ENCODE measurements around the gene RFK. TPM values are rescaled to one million over a fixed set of nuclear protein-coding genes. Genes with fewer than 3 reads are reported as not detected.
A peak's percentile ranks its signal among the peaks of the same experiment; 100 is the strongest.

Gene RFK
- total and polyA plus RNA-seq, 3 experiments from 2014 or later: 12.7 to 32.3 (median 13.8) TPM

- ChIA-PET POLR2A (interaction anchor here (0.7 kb wide), 1 partner anchor 64 kb away, joined by 3 read pairs; the partner anchor contains the start of gene GCNT1), CTCF (interaction anchor here (1.4 to 2.2 kb wide), 2 partner anchors 9 to 309 kb away, joined by 7 to 12 read pairs; no protein-coding TSS in a partner anchor)
- peaks cover 28 to 39% (median 39%) of the 10 kb centered on the region in 3 donors for H3K4me1 Mint-ChIP-seq
- H3K36me3 ChIP-seq (ENCODE audit: insufficient read depth, low read length): no peaks in the 10 kb centered on the region
- no peaks in the 10 kb centered on the region for H3K9me3 ChIP-seq (ENCODE audit: low read length)
- no peak overlapping the region for H3K4me3 ChIP-seq (ENCODE audit: low read length)
- H3K36me3 Mint-ChIP-seq: peaks cover 5 to 16% (median 8%) of the 10 kb centered on the region in 3 donors
- no peaks in the 10 kb centered on the region for H3K27me3 ChIP-seq (ENCODE audit: insufficient read depth, low read length, poor library complexity, severe bottlenecking)
- peak overlapping the region; percentile 5 to 97 (median 93) for H3K4me3 Mint-ChIP-seq
- peak overlapping the region; percentile 89 for H3K27ac ChIP-seq (ENCODE audit: low read depth, low read length)
- peak overlapping the region; percentile 63 to 100 (median 96) for H3K27ac Mint-ChIP-seq
- no peaks in the 10 kb centered on the region for H3K27me3 Mint-ChIP-seq
- no peaks in the 10 kb centered on the region for H3K9me3 Mint-ChIP-seq
- DNase-seq: no peak
- peaks cover 18% of the 10 kb centered on the region for H3K4me1 ChIP-seq (ENCODE audit: insufficient read depth, low read length)
These were observed 1.2 kb upstream of the RFK start for GRCh38 chr9:76395381-76395780.

- Histone ChIP-seq H3K4me1 (ENCODE audit: insufficient read depth, low read length) (peaks cover 18% of the 10 kb centered on the region), H3K9me3 (ENCODE audit: low read length) (no peaks in the 10 kb centered on the region), H3K27me3 (ENCODE audit: insufficient read depth, low read length, poor library complexity, severe bottlenecking) (no peaks in the 10 kb centered on the region), H3K36me3 (ENCODE audit: insufficient read depth, low read length) (no peaks in the 10 kb centered on the region), H3K27ac (ENCODE audit: low read depth, low read length) (peak overlapping the region; percentile 89), H3K4me3 (ENCODE audit: low read length) (peak overlapping the region; percentile 87)
- Mint-ChIP-seq H3K36me3 (peaks cover 5 to 17% (median 8%) of the 10 kb centered on the region in 3 donors), H3K27ac (peak overlapping the region; percentile 96 to 100 (median 98)), H3K4me1 (peaks cover 28 to 40% (median 39%) of the 10 kb centered on the region in 3 donors), H3K9me3 (no peaks in the 10 kb centered on the region), H3K4me3 (peak overlapping the region; percentile 92 to 97 (median 95)), H3K27me3 (no peaks in the 10 kb centered on the region)
- peak in 4 of 5 donors; percentile 26 to 74 (median 60) for DNase-seq
- CTCF ChIA-PET: interaction anchor here (0.8 to 2.2 kb wide), 6 partner anchors 10 to 1366 kb away, joined by 3 to 12 read pairs (median 4); no protein-coding TSS in a partner anchor
- POLR2A ChIA-PET: interaction anchor here (0.5 to 0.7 kb wide), 3 partner anchors 11 to 1368 kb away, joined by 3 to 7 read pairs (median 3); partner anchors contain the start of gene GCNT1
These were observed 680 bp upstream of the RFK start for GRCh38 chr9:76394960-76395252.

- H3K9me3 ChIP-seq (ENCODE audit: low read length): no peaks in the 10 kb centered on the region
- Mint-ChIP-seq H3K4me3 (no peak overlapping the region), H3K4me1 (peaks cover 31 to 47% (median 45%) of the 10 kb centered on the region in 3 donors), H3K36me3 (peaks cover 8 to 49% (median 15%) of the 10 kb centered on the region in 3 donors), H3K9me3 (no peaks in the 10 kb centered on the region), H3K27ac (peak overlapping the region in 1 of 8 donors; percentile 92), H3K27me3 (no peaks in the 10 kb centered on the region)
- H3K4me3 ChIP-seq (ENCODE audit: low read length): no peak overlapping the region
- CTCF ChIA-PET: no interaction called here
- no peak for DNase-seq
- peaks cover 16% of the 10 kb centered on the region for H3K4me1 ChIP-seq (ENCODE audit: insufficient read depth, low read length)
- no peak overlapping the region for H3K27ac ChIP-seq (ENCODE audit: low read depth, low read length)
- peaks cover 16% of the 10 kb centered on the region for H3K36me3 ChIP-seq (ENCODE audit: insufficient read depth, low read length)
- no peaks in the 10 kb centered on the region for H3K27me3 ChIP-seq (ENCODE audit: insufficient read depth, low read length, poor library complexity, severe bottlenecking)
- POLR2A ChIA-PET: no interaction called here
These were observed 3.6 kb downstream of the RFK start for GRCh38 chr9:76390656-76391055.

GRCh38 chr9:76379494-76379893 lies 14.7 kb downstream of the RFK start:
- POLR2A ChIA-PET: no interaction called here
- H3K27me3 Mint-ChIP-seq: peaks cover 0 to 2% of the 10 kb centered on the region in 2 donors
- H3K4me3 Mint-ChIP-seq: no peak overlapping the region

GRCh38 chr9:76378367-76379073 lies 15.7 kb downstream of the RFK start:
- H3K27me3 Mint-ChIP-seq: peaks cover 0 to 2% of the 10 kb centered on the region in 2 donors
- H3K4me3 Mint-ChIP-seq: no peak overlapping the region
- H3K27ac ChIP-seq (ENCODE audit: low read depth, low read length): no peak overlapping the region
- no peak for DNase-seq
- no peak overlapping the region for H3K4me3 ChIP-seq (ENCODE audit: low read length)
- H3K36me3 Mint-ChIP-seq: peaks cover 5 to 10% (median 9%) of the 10 kb centered on the region in 3 donors
- H3K9me3 Mint-ChIP-seq: no peaks in the 10 kb centered on the region
- no peaks in the 10 kb centered on the region for H3K4me1 ChIP-seq (ENCODE audit: insufficient read depth, low read length)
- no peaks in the 10 kb centered on the region for H3K36me3 ChIP-seq (ENCODE audit: insufficient read depth, low read length)
- POLR2A ChIA-PET: no interaction called here
- H3K27me3 ChIP-seq (ENCODE audit: insufficient read depth, low read length, poor library complexity, severe bottlenecking): no peaks in the 10 kb centered on the region
- H3K4me1 Mint-ChIP-seq: peaks cover 0 to under 1% (median 0%) of the 10 kb centered on the region in 3 donors
- H3K9me3 ChIP-seq (ENCODE audit: low read length): no peaks in the 10 kb centered on the region
- peak overlapping the region in 1 of 8 donors; percentile 43 for H3K27ac Mint-ChIP-seq
- CTCF ChIA-PET: no interaction called here

More at GRCh38 chr9:76379494-76379893, 14.7 kb downstream of the RFK start:
- peak overlapping the region in 1 of 8 donors; percentile 79 for H3K27ac Mint-ChIP-seq
- peaks cover 6 to 18% (median 12%) of the 10 kb centered on the region in 3 donors for H3K36me3 Mint-ChIP-seq
- DNase-seq: no peak
- no peaks in the 10 kb centered on the region for H3K9me3 Mint-ChIP-seq
- no peak overlapping the region for H3K27ac ChIP-seq (ENCODE audit: low read depth, low read length)
- no peaks in the 10 kb centered on the region for H3K36me3 ChIP-seq (ENCODE audit: insufficient read depth, low read length)
- CTCF ChIA-PET: no interaction called here
- no peaks in the 10 kb centered on the region for H3K9me3 ChIP-seq (ENCODE audit: low read length)
- no peaks in the 10 kb centered on the region for H3K4me1 ChIP-seq (ENCODE audit: insufficient read depth, low read length)
- no peaks in the 10 kb centered on the region for H3K27me3 ChIP-seq (ENCODE audit: insufficient read depth, low read length, poor library complexity, severe bottlenecking)
- no peaks in the 10 kb centered on the region for H3K4me1 Mint-ChIP-seq
- H3K4me3 ChIP-seq (ENCODE audit: low read length): no peak overlapping the region

GRCh38 chr9:76377791-76378190 lies 16.4 kb downstream of the RFK start:
- H3K27ac Mint-ChIP-seq: no peak overlapping the region
- H3K9me3 Mint-ChIP-seq: no peaks in the 10 kb centered on the region
- peaks cover 2 to 4% (median 3%) of the 10 kb centered on the region in 3 donors for H3K36me3 Mint-ChIP-seq
- H3K27me3 Mint-ChIP-seq: peaks cover 0 to 2% of the 10 kb centered on the region in 2 donors
- ChIA-PET POLR2A (no interaction called here), CTCF (interaction anchor here (1.1 kb wide), 1 partner anchor 17 kb away, joined by 3 read pairs; no protein-coding TSS in a partner anchor)
- H3K4me1 ChIP-seq (ENCODE audit: insufficient read depth, low read length): no peaks in the 10 kb centered on the region
- H3K4me3 ChIP-seq (ENCODE audit: low read length): no peak overlapping the region
- no peak overlapping the region for H3K4me3 Mint-ChIP-seq
- H3K9me3 ChIP-seq (ENCODE audit: low read length): no peaks in the 10 kb centered on the region
- peaks cover 0 to 4% (median 2%) of the 10 kb centered on the region in 3 donors for H3K4me1 Mint-ChIP-seq
- no peak overlapping the region for H3K27ac ChIP-seq (ENCODE audit: low read depth, low read length)
- H3K36me3 ChIP-seq (ENCODE audit: insufficient read depth, low read length): no peaks in the 10 kb centered on the region
- H3K27me3 ChIP-seq (ENCODE audit: insufficient read depth, low read length, poor library complexity, severe bottlenecking): no peaks in the 10 kb centered on the region
- no peak for DNase-seq

- H3K4me1 Mint-ChIP-seq: peaks cover 0 to 4% (median 2%) of the 10 kb centered on the region in 3 donors
- Histone ChIP-seq H3K9me3 (ENCODE audit: low read length) (no peaks in the 10 kb centered on the region), H3K27ac (ENCODE audit: low read depth, low read length) (no peak overlapping the region), H3K4me1 (ENCODE audit: insufficient read depth, low read length) (no peaks in the 10 kb centered on the region), H3K36me3 (ENCODE audit: insufficient read depth, low read length) (no peaks in the 10 kb centered on the region), H3K4me3 (ENCODE audit: low read length) (no peak overlapping the region), H3K27me3 (ENCODE audit: insufficient read depth, low read length, poor library complexity, severe bottlenecking) (no peaks in the 10 kb centered on the region)
- ChIA-PET POLR2A (no interaction called here), CTCF (no interaction called here)
- no peaks in the 10 kb centered on the region for H3K9me3 Mint-ChIP-seq
- no peak for DNase-seq
- no peak overlapping the region for H3K4me3 Mint-ChIP-seq
- no peak overlapping the region for H3K27ac Mint-ChIP-seq
- no peaks in the 10 kb centered on the region for H3K36me3 Mint-ChIP-seq
- H3K27me3 Mint-ChIP-seq: peaks cover 0 to 2% of the 10 kb centered on the region in 2 donors
These were observed 19.3 kb downstream of the RFK start for GRCh38 chr9:76374783-76375559.

All from CD8-positive, alpha-beta memory T cell (primary cell).